Neuronal stem cell (in vitro differentiated cells): ENCODE data around the gene UNC5B.

Source experiments
- DNase-seq: peaks from one replicate; pipeline ENCODE4 v3.0.0-alpha.2; 2013; ENCODE audit warnings: low spot score
- H2AFZ ChIP-seq: one replicate; pipeline ENCODE4 v1.6.1; 2013; ENCODE audit warnings: mild to moderate bottlenecking, low read length, inconsistent platforms
- H2AK5ac ChIP-seq: 2 replicates; pipeline ENCODE4 v1.6.1; 2013; ENCODE audit warnings: low read depth, mild to moderate bottlenecking, inconsistent platforms, low read length, moderate library complexity, mixed read lengths
- H2BK120ac ChIP-seq: 2 replicates; pipeline ENCODE4 v1.6.1; 2013; ENCODE audit warnings: low read depth, mild to moderate bottlenecking, inconsistent platforms, low read length, moderate library complexity, mixed read lengths
- H2BK12ac ChIP-seq: one replicate; pipeline ENCODE4 v1.6.1; 2013; ENCODE audit warnings: low read length, inconsistent platforms
- H2BK15ac ChIP-seq: 2 replicates; pipeline ENCODE4 v1.6.1; 2013; ENCODE audit warnings: mild to moderate bottlenecking, low read length, inconsistent platforms, mixed read lengths
- H2BK5ac ChIP-seq: one replicate; pipeline ENCODE4 v1.6.1; 2013; ENCODE audit warnings: inconsistent platforms, mild to moderate bottlenecking, low read length, moderate library complexity
- H3K14ac ChIP-seq: one replicate; pipeline ENCODE4 v1.6.1; 2013; ENCODE audit warnings: low read length, inconsistent platforms
- H3K18ac ChIP-seq: 2 replicates; pipeline ENCODE4 v1.6.1; 2013; ENCODE audit warnings: low read length, inconsistent platforms
- H3K23ac ChIP-seq: 2 replicates; pipeline ENCODE4 v1.6.1; 2013; ENCODE audit warnings: low read depth, mild to moderate bottlenecking, mixed read lengths, low read length, inconsistent platforms; ENCODE audit not compliant: poor library complexity
- H3K27ac ChIP-seq: replicated peaks from 3 replicates; pipeline ENCODE4 v1.5.1; 2013; ENCODE audit warnings: low read length, inconsistent platforms
- H3K27me3 ChIP-seq, 3 experiments: 2 replicates each; pipeline ENCODE4 v1.6.1; 2013; ENCODE audit warnings: low read length in 3 of 3, mild to moderate bottlenecking in 2 of 3, inconsistent platforms in 1 of 3, low read depth in 1 of 3, mixed read lengths in 1 of 3, moderate library complexity in 1 of 3; ENCODE audit not compliant: control insufficient read depth in 3 of 3, insufficient read depth in 3 of 3
- H3K36me3 ChIP-seq, 2 donors: replicated peaks in 1 of 2; 2 replicates each; pipeline ENCODE4 v1.6.1; 2013; ENCODE audit warnings: low read length in 2 of 2; ENCODE audit not compliant: control insufficient read depth in 2 of 2, insufficient read depth in 2 of 2
- H3K4ac ChIP-seq: 2 replicates; pipeline ENCODE4 v1.6.1; 2013; ENCODE audit warnings: inconsistent platforms, mild to moderate bottlenecking, low read length, moderate library complexity
- H3K4me1 ChIP-seq, 2 donors: 1 replicate in 1 of 2; 2 replicates in 1 of 2; pipeline ENCODE4 v1.6.1; 2013; ENCODE audit warnings: low read length in 2 of 2, low read depth in 1 of 2; ENCODE audit not compliant: control insufficient read depth in 2 of 2, insufficient read depth in 1 of 2
- H3K4me2 ChIP-seq: one replicate; pipeline ENCODE4 v1.6.1; 2013; ENCODE audit warnings: mild to moderate bottlenecking, low read length, inconsistent platforms; ENCODE audit not compliant: insufficient read depth, poor library complexity, severe bottlenecking
- H3K4me3 ChIP-seq, 2 donors: 2 replicates each; pipeline ENCODE4 v1.5.1; 2013; ENCODE audit warnings: low read length in 2 of 2, mild to moderate bottlenecking in 2 of 2, inconsistent platforms in 1 of 2, moderate library complexity in 1 of 2
- H3K79me1 ChIP-seq: one replicate; pipeline ENCODE4 v1.6.1; 2013; ENCODE audit warnings: low read depth, mild to moderate bottlenecking, inconsistent platforms, low read length, moderate library complexity
- H3K9ac ChIP-seq: one replicate; pipeline ENCODE4 v1.6.1; 2013; ENCODE audit warnings: mild to moderate bottlenecking, low read depth, low read length, inconsistent platforms; ENCODE audit not compliant: poor library complexity
- H3K9me3 ChIP-seq, 2 donors: replicated peaks in 1 of 2; 2 replicates each; pipeline versions ENCODE3 to v1.6.1; 2013; ENCODE audit warnings: low read length in 2 of 2, mild to moderate bottlenecking in 2 of 2, inconsistent platforms in 1 of 2, low read depth in 1 of 2, mixed read lengths in 1 of 2, moderate library complexity in 1 of 2; ENCODE audit not compliant: control insufficient read depth in 2 of 2, insufficient read depth in 1 of 2
- H4K8ac ChIP-seq: one replicate; pipeline ENCODE4 v1.6.1; 2013; ENCODE audit warnings: low read depth, mild to moderate bottlenecking, inconsistent platforms, low read length, moderate library complexity
- H4K91ac ChIP-seq: one replicate; pipeline ENCODE4 v1.6.1; 2013; ENCODE audit warnings: low read length, low read depth, mild to moderate bottlenecking, inconsistent platforms; ENCODE audit not compliant: poor library complexity
- WGBS, 2 donors: extraction: QIAGEN DNeasy Blood & Tissue Kit; methylation state at CpG; one replicate each; pipeline ENCODE4 v1.1.7; 2013; ENCODE audit warnings: missing lambda C conversion rate in 2 of 2, mixed read lengths in 1 of 2; ENCODE audit not compliant: insufficient read length in 2 of 2, insufficient replicate concordance in 1 of 2; ENCODE audit errors: extremely low coverage in 2 of 2; 5-methylcytosine and 5-hydroxymethylcytosine counted together

UNC5B gene

DNA sequence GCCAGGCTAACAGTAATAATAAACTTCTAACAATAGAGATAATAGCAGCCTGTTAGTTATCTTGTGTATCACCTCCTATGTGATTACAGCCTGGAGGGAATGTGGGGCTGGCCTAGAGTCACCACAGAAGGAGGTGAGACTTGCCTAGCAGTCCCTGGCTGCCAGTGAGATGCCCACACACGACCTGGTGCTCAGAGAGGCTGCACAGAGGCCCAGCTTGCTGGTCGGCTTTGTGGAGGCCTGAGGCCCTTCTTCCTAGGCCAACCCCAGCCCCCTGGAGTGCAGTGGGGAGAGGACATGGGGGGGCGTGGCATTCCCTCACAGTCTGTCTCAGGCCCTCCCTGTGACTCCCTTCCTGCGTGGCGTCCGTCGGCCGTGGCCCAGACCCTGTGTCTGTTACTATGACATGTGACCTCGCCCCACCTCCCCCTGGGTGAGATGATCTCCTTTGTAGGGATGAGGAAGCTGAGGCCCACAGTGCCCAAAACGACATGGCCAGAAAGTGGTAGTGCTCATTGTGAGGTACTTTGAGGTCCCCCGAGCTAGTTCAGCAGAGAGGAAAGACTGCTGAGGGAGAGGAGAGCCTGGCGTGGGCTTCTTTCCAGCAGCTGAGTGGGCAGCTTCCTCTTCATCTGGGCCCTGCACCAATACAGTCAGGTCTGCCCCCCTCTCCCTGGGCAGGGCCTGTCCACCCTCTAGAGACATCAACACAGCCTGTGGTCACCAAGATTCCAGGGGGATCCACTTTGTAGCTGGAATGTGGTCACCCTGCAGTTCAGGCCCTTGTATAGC, 29.7 kb downstream of the UNC5B start:
- no peak for DNase-seq
- H2AK5ac ChIP-seq: peak overlapping the region; percentile 86
- H3K18ac ChIP-seq: peak overlapping the region; percentile 80
- peak overlapping the region; percentile 63 for H3K23ac ChIP-seq
- H3K9ac ChIP-seq: peak overlapping the region; percentile 13
- H4K91ac ChIP-seq: no peak overlapping the region
- peaks cover 3 to 12% of the 10 kb centered on the region in 2 donors for H3K4me1 ChIP-seq
- no peak overlapping the region for H3K4me2 ChIP-seq
- H2BK12ac ChIP-seq: peak overlapping the region; percentile 53
- H3K27ac ChIP-seq: no peak overlapping the region
- no peaks in the 10 kb centered on the region for H3K79me1 ChIP-seq
- H3K9me3 ChIP-seq: no peaks in the 10 kb centered on the region
- H2AFZ ChIP-seq: no peak overlapping the region
- peak overlapping the region; percentile 45 for H2BK15ac ChIP-seq
- no peak overlapping the region for H3K4me3 ChIP-seq
- peaks cover 0 to 9% (median 0%) of the 10 kb centered on the region in 3 experiments for H3K27me3 ChIP-seq
- WGBS, 2 donors: no CpG with 5 or more reads among the region's 12 CpGs
- H3K14ac ChIP-seq: no peak overlapping the region
- no peak overlapping the region for H4K8ac ChIP-seq
- peak overlapping the region; percentile 61 for H3K4ac ChIP-seq
- H2BK120ac ChIP-seq: no peak overlapping the region
- H2BK5ac ChIP-seq: peak overlapping the region; percentile 48
- no peaks in the 10 kb centered on the region for H3K36me3 ChIP-seq

GRCh38 chr10:71242622-71243009, 30.2 kb downstream of the UNC5B start:
- no CpG with 5 or more reads among the region's 13 CpGs for WGBS, 2 donors
- Histone ChIP-seq H4K8ac (no peak overlapping the region), H3K27me3 (peaks cover 0 to 9% (median 0%) of the 10 kb centered on the region in 3 experiments), H2AFZ (no peak overlapping the region), H3K18ac (peak overlapping the region; percentile 80), H3K4me3 (no peak overlapping the region), H3K4ac (no peak overlapping the region), H3K4me1 (peaks cover 3 to 16% of the 10 kb centered on the region in 2 donors), H3K36me3 (no peaks in the 10 kb centered on the region), H2BK12ac (peak overlapping the region; percentile 53), H2BK5ac (peak overlapping the region; percentile 48), H3K4me2 (no peak overlapping the region), H3K14ac (no peak overlapping the region), H3K79me1 (no peaks in the 10 kb centered on the region), H2AK5ac (peak overlapping the region; percentile 86), H2BK15ac (peak overlapping the region; percentile 45), H4K91ac (no peak overlapping the region), H3K27ac (no peak overlapping the region), H3K9me3 (no peaks in the 10 kb centered on the region), H3K9ac (peak overlapping the region; percentile 13), H3K23ac (peak overlapping the region; percentile 48), H2BK120ac (no peak overlapping the region)
- no peak for DNase-seq

- Histone ChIP-seq H2AFZ (no peak overlapping the region), H3K27me3 (peaks cover 0 to 11% (median 0%) of the 10 kb centered on the region in 3 experiments), H3K18ac (peak overlapping the region; percentile 2), H3K4ac (no peak overlapping the region), H3K36me3 (no peaks in the 10 kb centered on the region), H3K4me1 (peaks cover 3 to 16% of the 10 kb centered on the region in 2 donors), H3K79me1 (no peaks in the 10 kb centered on the region), H3K9ac (no peak overlapping the region), H2BK120ac (no peak overlapping the region), H3K4me3 (no peak overlapping the region), H2BK15ac (no peak overlapping the region), H3K14ac (no peak overlapping the region), H3K27ac (no peak overlapping the region), H2BK5ac (no peak overlapping the region), H2AK5ac (no peak overlapping the region), H3K9me3 (no peaks in the 10 kb centered on the region), H4K8ac (no peak overlapping the region), H4K91ac (no peak overlapping the region), H3K23ac (no peak overlapping the region), H2BK12ac (no peak overlapping the region), H3K4me2 (no peak overlapping the region)
- WGBS, 2 donors: no CpG with 5 or more reads among the region's 6 CpGs
- DNase-seq: no peak
These were observed 31.5 kb downstream of the UNC5B start for GRCh38 chr10:71243756-71244395.
